GM12878 (cell line): ENCODE data around the gene HNRNPA0. TPM values are rescaled to one million over a fixed set of nuclear protein-coding genes. Genes with fewer than 3 reads are reported as not detected.
A peak's percentile ranks its signal among the peaks of the same experiment; 100 is the strongest.

Source experiments
- ATF2 ChIP-seq: IDR thresholded peaks from 2 replicates; pipeline ENCODE4 v1.6.1; 2012; ENCODE audit warnings: low read length, inconsistent platforms
- E2F8 ChIP-seq: fragments of 450-650 bp; IDR thresholded peaks from 2 replicates; pipeline ENCODE4 v1.6.1; 2018; ENCODE audit warnings: mild to moderate bottlenecking, low read depth, moderate library complexity; ENCODE audit not compliant: partially characterized antibody
- GATAD2B ChIP-seq: fragments of 450-650 bp; conservative IDR thresholded peaks from 2 replicates; pipeline ENCODE4 v1.6.1; 2017; ENCODE audit warnings: low read depth, mild to moderate bottlenecking, moderate library complexity
- HDGF ChIP-seq: fragments of 450-650 bp; IDR thresholded peaks from 2 replicates; pipeline ENCODE4 v1.6.1; 2016; ENCODE audit warnings: antibody characterized with exemption
- IKZF1 ChIP-seq: fragments of 450-650 bp; conservative IDR thresholded peaks from 2 replicates; pipeline ENCODE4 v1.6.1; 2017; ENCODE audit warnings: antibody characterized with exemption, mild to moderate bottlenecking
- JUNB ChIP-seq: IDR thresholded peaks from 2 replicates; pipeline ENCODE4 v1.6.1; 2016; ENCODE audit warnings: antibody characterized with exemption, mild to moderate bottlenecking
- MXI1 ChIP-seq: fragments of 150-350 bp; IDR thresholded peaks from 2 replicates; pipeline ENCODE4 v1.6.1; 2011; ENCODE audit warnings: low read depth, mild to moderate bottlenecking, inconsistent platforms, low read length, improper control_type of control experiment
- USF2 ChIP-seq: IDR thresholded peaks from 2 replicates; pipeline ENCODE4 v1.6.1; 2011; ENCODE audit warnings: low read depth, low read length, improper control_type of control experiment, borderline replicate concordance
- polyA plus RNA-seq, 11 experiments: library from polyadenylated mRNA; depleted of rRNA in 4 of 11; unstranded in 6 of 11; stranded (reverse) in 5 of 11; fragments of >200 nt; fragmentation: Nextera tagmentation in 4 of 11; fragmentation: Illumina TruSeq in 1 of 11; extraction: Ambion mirVana in 4 of 11; extraction: Trizol in 1 of 11; gene quantifications; 1 replicate in 1 of 11; 2 replicates in 10 of 11; pipeline versions ENCODE4 v1.2.1 to v1.2.3, GENCODE V29; 2011 to 2016; ENCODE audit warnings: inconsistent platforms in 2 of 11, missing spikeins in 2 of 11, low read depth in 1 of 11
- total RNA-seq, 4 experiments: library from RNA; depleted of rRNA in 3 of 4; stranded (reverse); fragments of >200 nt in 3 of 4; fragmentation: Illumina TruSeq in 1 of 4; extraction: Trizol in 1 of 4; gene quantifications; 2 replicates each; pipeline versions ENCODE4 v1.2.1 to v1.2.3, GENCODE V29; 2013 to 2021

HNRNPA0 gene
- total and polyA plus RNA-seq, 10 of the 15 experiments (the other 5 are each of a cell fraction or from before 2014, with no cell fraction given) = 6.3 to 45.0 (median 12.5) TPM

GRCh38 chr5:137754188-137754960 lies at the start of gene HNRNPA0 (continued):
- TF ChIP-seq ATF2 = no peak
- no peak for TF ChIP-seq JUNB
- peak; percentile 54; the same call in 1 of the 2 replicates for TF ChIP-seq MXI1
- TF ChIP-seq IKZF1 = peak; percentile 79
- TF ChIP-seq GATAD2B = peak; percentile 73; the same call in 1 of the 2 replicates
- TF ChIP-seq HDGF = peak; percentile 94
- TF ChIP-seq USF2 = no peak
- peak; percentile 90 for TF ChIP-seq E2F8
